Esophagus mucosa (tissue), 1 donor: ENCODE results near the gene PICK1. TPM values are rescaled to one million over a fixed set of nuclear protein-coding genes. Genes with fewer than 3 reads are reported as not detected.
"Not testable (repeated sequence)": the region's sequence is repeated elsewhere in the genome, so short reads cannot be mapped to it uniquely, and the experiment has no call there.

Experiments used
- ATAC-seq: fragments of 200-7000 bp; cut with Tn5 transposase; one replicate; pipeline ENCODE4 v1.9.1; 2020
- total RNA-seq: library from RNA; stranded (reverse); gene quantifications from one replicate; pipeline ENCODE4 v1.2.4, GENCODE V29; 2023
- donor health status: DM: yes; HTN: yes; CAD: no.

The PICK1 gene
- total RNA-seq, 1 donor from 2014 or later, result 22.6 TPM

DNA sequence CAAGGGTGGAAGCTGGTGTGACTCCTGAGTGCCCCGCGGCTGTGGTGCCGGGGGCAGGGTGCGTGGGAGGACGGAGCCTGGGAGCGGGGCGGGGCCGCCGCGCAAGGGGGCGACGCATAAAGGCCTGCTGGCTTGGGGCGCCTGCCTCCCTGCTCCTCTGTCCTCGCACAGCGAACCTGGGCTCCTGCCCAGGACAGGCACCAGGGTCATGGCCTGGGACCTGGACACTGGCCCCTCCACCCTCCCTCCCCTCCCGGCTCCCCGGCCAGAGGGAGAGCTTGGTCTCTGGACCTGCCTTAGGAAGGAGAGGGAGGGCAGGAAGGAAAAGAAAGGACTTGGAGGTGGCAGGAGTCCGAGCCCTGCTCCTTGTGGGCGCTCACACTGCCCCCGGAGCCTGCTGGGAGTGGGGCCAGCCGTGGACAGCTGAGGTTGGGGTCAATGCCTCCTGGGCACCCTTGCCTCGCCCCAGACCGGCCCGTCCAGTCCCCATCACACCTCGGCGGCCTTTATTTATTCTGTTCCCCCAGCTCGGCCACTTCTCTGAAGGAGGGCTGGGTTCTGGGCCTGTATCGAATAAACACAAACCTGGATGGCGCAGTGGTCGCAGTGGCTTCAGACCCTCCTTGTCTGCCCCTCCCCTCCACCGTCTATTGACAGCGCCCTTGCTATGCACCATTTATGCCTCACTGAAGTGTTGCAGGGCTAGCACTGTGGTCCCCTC lies 18.1 kb downstream of the PICK1 start:
- ATAC-seq, result no peak

DNA sequence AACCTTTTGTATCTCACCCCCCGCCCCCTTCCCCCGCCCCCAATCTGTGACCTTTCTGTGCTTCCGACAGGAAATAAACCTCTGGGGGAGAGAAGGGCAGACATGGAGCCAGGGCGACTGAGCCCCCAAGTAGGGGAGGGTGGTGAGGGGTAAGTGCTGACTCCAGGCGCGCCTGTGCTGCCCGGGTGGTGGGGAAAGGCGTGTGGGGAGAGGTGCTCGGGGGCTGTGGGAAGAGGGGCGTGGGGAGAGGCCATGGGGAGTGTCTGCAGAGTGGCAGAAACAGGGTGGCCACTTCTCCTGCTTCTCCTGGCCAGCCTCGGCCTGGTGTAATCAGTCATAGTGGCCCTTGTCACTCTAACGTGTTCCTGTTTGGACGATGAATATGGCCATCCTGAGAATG lies 18.8 kb downstream of the PICK1 start:
- no peak for ATAC-seq

DNA sequence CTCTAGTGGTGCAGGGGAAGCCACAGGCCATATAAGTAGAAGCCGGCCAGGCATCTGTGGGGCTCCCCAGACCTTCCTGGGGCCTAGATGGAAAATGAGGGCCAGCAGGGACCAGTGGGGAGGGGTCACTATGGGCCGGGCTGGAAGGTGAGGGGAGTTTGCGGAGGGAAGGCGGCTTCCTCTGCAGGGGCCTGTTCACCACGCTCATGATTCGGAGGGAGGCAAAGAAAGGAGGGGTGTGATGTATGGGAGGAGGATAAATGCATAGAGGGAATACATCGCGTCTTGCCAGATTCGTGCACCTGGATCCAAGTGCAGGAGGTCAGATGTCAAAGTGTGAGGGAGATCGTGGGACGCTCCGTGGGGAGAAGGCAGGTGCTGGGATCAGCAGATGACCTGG lies 19.9 kb downstream of the PICK1 start:
- ATAC-seq, result no peak

DNA sequence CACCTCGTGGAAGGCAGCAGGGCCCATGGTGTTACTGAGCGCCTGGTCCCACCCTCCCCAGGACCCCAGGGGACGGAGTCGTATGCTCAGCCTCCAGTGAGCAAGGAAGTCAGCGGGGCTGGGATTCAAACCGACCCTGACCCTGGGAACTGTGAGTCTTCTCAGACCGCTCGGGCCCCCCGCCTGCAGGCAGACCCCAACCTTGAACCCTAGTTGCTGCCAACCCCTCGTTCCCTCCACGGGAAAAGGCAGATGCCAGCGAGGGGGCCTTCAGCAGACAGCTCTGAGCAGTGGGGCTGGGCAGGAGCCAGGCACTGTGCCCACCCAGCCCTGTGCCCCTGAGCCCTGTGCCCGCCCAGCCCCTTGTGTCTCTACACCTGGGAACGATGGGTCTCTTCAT lies 20.4 kb downstream of the PICK1 start:
- no peak for ATAC-seq

DNA sequence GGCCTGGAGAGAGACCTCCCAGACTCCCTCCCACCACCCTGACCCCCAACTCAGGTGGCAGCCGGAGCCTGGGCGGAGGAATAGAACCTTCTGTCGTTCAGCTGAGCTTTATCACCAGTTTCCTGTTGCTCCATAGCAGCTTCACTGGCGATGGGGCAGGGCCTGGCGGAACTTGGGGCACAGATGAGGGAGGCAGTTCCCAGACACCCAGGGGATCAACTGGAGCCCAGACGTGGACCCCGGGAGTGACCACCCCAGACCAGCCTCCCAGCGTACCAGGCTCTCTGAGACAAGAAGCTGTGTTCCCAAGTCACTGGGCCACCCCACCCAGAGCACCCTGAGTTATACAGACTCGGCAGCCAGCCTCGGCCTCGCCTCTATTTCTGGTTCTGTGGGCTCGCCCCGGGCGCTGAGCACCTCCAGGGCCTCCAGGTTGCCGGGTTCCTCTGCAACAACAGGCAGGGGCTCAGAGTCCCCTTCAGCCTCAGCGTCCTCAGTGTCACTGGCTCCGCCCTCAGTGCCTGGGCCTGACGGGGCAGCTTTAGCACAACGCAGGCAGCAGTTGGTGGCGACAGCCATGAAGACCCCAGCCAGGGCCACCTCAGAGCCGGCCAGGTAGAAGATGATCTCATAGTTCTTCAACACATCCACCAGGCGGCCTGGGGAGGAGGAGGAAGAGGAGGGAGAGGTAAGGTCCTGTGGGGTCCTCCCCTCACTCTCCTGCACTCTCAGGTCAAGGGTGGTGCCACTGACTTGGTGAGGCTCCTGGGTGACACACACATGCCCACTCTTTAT lies 21.0 kb downstream of the PICK1 start:
- ATAC-seq, result no peak

DNA sequence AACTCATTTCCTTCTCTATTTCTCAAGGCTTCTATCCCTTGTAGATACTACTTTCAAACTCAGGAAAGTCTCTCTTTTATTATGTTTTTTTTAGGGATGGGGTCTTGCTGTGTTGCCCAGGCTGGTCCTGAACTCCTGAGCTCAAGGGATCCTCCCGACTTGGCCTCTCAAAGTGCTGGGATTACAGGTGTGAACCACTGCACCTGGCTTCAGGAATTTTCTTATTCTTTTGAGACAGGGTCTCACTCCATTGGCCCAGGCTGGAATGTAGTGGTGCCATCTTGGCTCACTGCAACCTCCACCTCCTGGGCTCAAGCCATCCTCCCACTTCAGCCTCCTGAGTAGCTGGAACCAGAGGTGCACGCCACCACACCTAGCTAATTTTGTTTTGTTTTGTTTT lies 22.0 kb downstream of the PICK1 start:
- ATAC-seq, result not testable (repeated sequence)

DNA sequence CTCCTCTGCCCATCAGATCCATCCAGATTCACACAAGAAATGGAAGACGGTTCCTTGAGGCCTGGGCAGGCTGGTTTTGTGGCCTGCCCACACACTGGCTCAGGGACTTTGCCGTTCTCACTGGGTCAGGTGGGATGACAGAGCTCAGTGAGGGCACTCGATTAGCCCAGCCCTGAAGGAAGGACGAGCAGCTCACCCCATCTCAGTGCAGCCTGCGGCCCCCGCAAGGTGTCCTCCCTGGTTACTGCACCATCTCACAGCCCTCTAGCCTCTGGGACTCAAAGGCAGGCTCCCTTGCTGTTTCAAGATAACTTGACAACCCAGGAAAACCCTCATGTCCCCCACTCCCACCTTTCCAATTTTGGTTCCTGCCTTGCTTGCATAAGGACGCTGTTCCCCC lies 22.6 kb downstream of the PICK1 start:
- no peak for ATAC-seq

DNA sequence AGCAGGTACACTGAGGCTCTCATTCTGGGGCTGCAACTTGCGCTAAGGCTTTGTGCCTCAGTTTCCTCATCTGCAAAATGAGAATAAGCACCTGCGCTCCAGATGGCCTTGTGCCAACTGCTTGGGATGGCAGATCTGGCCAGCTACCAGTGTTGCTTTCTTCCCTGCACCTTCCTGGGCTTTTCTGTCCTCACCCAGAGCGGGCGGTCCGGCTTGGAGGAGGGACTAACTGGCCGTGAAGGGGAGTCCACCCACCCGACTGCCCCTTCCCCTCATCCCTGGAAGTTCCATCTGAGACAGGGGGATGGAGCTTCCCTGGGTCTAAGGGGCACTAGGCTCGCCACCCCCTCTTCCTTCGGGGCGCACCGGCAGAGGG lies 23.3 kb downstream of the PICK1 start:
- ATAC-seq, result no peak

DNA sequence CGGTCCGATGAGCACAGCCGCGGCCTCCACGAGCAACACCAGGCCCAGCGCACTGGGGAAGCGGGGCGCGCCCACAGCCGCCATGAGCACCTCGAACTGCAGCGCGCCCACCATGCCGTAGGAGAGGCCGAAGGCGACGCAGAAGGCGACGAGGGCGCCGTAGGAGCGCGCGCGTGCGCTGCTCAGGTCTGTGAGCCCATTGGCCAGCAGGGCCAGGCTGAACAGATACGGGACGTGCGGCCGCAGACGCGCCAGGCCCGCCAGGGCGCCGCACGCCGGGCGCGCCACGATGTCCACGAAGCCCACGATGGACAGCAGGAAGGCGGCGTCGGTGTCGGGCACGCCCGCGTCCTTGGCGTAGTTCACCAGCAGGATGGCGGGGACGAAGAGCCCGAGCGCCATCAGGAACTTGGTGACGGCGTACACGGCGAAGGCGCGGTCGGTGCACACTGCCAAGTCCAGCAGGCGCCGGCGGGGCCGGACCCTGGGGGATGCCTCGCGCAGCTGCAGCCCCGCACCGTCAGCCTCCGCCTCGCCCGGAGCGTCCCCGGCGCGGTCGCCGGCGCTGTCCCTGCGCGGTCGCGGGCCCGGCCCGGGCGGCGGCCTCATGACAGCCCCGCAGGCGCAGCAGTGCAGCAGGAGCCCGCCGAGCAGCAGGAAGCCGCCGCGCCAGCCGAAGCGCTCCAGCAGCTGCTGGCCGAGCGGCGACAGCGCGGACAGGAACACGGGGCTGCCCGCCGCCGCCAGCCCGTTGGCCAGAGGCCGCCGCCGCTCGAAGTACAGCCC lies 23.8 kb downstream of the PICK1 start:
- peak; percentile 33 for ATAC-seq

DNA sequence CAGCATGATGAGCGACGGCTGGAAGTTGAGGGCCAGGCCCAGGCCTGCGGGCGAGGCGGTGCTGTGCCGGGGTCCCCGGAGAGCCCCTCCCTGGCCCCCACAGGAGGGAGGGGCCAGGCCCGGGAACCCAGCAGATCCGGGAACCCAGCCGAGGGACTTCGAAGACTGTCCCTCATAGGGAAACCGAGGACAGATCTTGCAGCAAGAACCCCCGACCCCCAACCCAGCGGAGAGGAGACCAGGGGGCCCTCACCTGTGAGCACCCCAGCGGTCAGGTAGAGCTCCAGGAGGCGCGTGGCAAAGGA lies 24.4 kb downstream of the PICK1 start:
- no peak for ATAC-seq

DNA sequence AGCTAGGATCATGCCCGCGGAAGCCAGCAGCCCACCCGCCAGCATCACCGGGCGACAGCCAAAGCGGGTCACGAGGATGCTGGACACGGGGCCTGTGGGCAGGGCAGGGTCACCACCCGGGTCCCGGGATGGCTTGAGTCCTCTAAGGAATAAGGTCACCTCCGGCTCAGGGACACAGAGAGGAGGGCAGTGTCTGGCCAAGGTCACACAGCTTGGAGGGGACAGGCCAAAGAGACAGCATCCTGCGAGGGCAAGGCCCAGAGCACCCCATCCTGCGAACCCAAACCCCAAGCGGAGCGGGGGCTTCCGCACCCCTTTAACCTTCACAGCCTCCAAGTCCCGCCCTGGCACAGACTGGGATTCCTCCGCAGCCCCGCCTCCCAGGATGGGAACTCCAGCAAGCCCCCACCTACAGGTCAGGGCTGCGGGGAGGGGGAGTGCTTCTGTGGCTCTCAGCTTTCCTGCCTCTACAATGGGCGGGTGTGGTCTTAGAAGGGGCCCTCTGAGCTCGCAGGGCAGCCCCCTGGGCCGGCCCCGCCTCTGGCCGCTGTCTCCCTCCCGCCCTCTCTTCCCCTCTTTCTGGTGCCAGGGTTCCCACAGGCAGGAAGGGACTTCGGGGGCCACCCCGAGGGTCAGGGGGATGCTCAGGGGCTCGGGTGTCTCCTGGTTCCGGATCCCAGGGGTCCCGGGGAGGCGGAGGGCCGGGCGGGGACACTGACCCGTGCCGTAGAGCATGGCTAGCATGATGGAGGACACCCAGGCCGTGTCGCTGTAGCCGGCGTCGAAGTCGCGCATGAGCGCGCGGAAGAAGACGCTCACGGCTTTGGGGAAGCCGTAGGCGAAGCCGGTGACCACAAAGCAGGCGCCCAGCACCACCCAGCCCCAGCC lies 25.0 kb downstream of the PICK1 start:
- no peak for ATAC-seq

DNA sequence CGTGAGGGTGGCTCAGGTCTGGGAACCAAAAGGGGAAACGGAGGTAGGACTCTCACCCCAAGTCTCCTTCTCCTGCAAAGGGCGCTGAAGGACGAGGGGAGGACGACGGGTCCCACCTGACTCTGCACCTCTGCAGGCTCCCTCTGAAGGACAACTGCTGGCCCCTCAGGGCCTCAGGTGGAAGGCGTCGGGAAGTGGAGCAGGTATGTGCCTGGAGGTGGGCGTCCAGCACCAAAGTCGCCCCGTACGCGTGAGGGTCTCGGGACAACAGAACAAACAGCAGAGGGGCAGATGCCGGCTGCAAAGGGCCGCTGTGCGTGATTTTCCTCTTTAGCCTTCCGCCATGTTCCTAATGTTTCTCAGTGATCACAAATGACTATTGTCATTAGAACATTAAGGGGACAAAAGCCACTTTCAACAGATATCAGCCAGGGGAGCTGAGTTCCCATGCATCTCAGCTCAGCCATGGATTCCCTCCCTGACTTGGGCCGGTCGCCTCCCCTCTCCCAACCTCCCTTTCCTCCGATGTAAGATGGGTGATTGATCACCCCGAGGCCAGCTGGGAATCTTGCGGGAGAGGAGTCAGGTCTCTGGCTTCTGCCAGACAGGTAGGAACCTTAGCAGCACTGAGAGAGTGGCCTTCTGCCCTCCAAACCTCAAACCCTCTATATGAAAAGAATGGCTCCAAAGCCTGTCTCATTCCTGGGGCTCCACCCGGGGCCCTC lies 25.9 kb downstream of the PICK1 start:
- ATAC-seq, result no peak

DNA sequence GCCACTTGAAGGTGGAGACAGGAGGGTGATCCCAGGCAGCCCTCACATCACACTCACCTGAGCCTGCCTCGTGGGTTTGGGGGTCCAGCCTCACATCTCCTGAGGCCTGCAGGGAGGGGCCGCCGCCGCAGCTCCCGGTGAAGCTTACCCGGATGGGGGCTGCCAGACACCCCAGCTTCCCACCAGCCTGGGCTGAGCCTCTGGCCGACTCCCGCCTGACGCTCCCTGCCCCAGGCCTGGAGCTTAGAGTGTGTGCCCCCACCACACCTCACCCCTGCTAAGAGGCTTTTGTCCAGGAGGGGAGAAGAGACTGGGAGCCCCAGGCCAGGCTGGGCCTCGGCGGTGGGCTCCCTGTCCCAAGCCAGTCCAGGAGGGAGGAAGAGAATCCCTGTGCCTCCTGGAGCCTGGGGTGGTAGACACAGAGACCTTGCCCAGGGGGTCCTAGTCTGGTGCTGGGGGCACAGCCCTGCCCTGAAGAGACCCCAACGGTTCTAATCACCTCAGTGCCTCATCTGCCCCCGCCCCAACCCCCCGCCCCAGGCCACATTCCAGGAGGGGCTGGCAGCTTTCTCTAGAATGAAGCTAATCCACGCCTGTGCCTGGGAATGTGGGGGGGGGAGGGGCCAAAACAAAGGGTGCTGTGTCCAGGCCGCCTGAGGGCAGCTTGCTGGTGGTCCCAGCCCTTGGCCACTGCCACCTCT lies 26.9 kb downstream of the PICK1 start, which contains the start of gene SLC16A8:
Gene SLC16A8, minus strand, starts transcription at position 254 of the 701 bp plus-strand sequence. CDS start 1,311 bp downstream, outside the sequence.
- no peak for ATAC-seq

DNA sequence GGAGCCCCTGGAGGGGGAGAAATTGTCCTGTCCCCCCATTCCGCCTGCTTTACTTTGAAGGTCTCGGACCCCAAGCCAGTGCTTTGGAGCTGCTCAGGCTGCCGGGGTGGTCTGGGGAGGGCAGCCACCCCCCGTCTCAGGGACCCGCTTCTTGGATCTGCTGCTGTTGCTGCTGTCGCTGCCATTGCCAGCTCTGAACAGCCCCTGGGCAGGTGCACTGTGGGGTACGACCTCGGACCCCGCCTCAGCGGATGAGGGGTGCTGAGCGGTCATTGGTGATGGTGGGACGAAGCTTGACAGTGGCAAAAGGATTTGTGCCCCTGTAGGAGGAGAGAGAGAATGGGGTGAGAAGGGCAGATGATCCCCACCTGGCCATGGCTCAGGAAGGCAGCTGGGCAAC lies 27.9 kb downstream of the PICK1 start:
- ATAC-seq, result no peak

DNA sequence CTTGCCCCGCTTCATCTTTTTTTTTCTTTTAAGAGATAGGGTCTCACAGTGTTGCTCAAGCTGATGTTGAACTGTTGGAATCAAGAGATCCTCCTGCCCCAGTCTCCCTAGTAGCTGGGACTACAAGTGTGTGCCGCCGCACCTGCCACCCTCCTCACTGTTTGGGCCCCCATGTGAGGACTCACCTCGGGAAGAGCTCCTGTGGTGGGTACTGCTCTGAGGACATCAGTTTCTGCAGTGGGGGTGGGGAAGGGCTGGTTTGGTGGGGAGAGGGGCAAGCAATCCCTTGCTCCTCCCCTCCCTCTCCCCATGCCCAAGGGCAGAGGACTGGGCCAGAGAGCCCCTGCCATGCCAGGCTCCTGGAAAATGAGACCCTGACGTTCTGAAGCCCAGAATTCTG lies 28.3 kb downstream of the PICK1 start:
- ATAC-seq, result no peak

DNA sequence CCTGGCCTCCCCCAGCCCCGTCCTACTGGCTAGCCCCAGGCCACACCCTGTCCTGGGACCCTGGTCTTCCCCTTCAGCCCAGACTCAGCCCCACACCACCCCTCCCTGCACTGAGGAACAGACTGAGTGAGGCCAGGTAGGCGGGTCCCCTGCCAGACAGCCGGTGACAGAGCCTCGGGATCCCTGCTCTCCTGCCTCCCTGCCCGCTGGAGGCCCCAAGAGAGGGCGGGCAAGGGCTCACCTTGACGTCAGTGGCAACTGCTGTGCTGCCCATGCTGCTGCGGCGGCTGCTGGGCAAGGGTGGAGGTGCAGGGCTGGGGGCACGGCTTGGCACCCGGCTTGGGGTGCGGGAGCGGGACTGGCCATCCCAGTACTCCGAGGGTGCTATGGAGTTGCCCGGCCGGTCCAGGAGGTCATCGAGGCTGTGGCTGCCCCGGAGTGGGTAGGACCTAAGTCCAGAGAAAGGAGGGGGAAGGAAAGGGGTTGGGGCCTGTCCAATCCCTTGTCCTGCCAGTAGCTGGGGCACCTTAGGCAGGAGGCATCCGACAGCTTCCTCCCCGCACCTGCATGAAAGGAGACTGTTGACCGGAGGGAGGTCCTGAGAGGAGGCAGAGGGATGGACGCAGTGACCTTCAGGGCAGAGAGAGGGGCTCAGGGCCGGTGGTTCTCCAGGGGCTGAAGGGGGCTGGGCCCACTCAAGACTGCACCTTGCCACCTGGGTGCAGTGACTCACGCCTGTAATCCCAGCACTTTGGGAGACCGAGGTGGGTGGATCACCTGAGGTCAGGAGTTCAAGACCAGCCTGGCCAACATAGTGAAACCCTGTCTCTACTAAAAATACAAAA lies 29.0 kb downstream of the PICK1 start:
- ATAC-seq, result no peak

DNA sequence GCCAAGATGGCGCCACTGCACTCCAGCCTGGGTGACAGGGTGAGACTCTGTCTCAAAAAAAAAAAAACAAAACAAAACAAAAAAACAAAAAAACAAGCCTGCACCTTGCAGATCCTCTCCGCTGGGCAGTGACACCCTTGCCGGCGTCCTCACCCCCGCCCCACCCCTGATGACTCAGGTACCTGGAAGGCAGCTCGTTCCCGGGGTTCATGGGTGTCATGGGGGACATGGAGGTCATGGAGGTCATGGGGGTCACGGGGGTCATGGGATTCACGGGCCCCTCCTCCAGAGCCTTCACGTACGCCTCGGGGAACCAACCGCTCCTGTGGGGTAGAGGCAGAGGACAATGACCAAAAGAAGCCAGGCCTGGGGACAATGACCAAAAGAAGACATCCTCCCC lies 29.7 kb downstream of the PICK1 start:
- ATAC-seq, result peak; percentile 34

DNA sequence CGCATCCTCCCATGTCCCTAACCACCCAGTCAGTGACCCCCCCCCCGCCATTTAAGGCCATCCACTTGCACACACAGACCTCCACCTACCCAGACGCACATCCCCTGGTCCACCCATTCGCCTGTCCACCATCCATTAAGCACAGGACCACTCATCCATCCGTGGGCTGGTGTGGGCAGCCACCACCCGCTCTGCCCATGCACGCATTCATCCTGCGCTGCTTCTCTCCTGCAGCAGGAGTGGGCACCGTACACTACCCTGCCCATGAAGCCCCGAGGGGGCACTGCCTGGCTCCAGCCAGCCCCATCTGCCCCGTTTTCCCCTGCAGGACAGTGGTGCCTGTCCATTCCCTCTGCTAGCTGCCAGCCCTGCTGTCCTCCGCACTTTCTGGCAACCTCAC lies 30.7 kb downstream of the PICK1 start:
- ATAC-seq, result no peak

DNA sequence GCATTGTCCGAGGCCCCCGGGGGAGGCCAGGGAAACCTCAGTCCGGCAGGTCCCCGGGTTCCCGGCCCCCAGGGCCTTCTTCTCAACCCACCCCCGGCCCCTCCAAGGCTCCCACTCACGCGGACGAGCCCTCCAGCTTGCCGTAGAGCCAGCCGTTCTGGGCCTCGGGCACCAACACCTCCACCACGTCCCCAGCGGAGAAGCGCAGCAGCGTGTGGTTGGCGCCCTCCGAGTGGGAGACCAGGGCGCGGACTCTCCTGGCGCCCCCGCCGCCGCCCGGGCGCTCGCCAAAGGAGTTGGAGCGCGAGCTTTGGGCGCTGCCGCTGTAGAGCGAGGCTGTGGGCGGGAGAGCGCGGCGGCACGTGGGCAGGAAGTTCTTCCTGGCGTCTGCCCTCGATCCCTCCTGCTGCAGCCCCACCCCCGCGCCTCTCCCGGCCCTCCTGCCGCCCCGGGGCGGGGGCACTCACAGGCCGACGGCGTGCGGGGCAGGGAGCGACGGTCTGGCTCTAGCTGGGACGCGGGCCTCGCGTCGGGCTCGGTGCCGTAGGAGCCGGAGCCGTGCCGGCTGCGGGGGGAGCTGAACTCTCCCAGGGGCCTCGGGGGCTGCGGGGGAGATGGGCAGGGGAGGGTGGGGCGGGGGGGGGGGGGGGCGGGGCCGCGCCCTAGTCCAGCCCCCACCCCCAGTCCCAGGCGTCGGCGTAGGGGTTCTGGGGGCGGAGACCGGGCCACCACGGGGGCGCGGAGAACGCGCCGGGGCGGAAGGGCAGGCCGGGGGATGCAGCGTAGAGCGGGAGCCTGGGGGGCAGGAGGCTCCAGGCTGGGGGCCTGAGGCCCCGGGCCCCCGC lies 31.6 kb downstream of the PICK1 start:
- ATAC-seq, result peak; percentile 65
